ENCODE measurements around the gene SLC36A1.
A peak's percentile ranks its signal among the peaks of the same experiment; 100 is the strongest.
"Not testable (repeated sequence)": the region's sequence is repeated elsewhere in the genome, so short reads cannot be mapped to it uniquely, and the experiment has no call there.

The SLC36A1 gene

DNA sequence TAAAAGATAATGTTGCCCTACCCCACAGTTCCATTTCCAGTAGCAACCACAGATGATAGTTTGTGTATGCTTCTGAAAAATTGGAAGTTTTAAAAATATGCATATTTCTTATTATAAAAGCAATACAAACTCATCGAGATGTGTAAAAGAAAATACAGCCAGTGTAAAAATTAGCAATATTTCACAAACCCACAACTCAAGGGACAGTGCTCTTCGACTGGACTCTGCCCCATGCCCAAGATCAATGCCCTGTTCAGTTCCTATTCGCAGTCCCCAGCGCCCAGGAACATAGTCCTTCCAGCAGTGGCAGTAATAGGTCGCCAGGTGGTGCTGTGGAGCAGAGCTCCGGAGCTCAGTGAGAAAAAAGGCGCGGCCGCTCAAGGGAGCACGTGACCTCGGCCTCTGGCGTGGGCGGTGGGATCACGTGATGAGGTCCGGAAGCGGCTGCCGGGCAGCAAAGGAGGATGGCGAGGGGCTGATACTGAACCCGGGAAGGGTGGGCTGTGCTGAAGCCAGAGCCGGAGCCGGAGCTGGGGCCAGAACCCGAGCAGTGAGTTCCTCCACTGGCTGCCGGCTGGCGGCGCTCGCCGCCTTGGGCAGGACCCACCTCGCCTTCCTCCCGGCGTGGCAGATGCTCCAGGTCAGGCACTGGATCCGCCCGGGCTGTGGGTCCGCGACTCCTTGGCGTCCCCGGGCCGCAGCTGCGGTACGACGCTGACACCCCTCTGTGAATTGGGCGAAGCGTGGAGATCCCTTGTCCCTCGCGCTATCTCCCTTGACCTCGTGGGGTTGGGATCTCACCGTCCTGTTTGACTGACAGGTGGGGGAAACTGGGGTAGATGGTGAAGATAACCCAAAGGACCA lies at the start of gene SLC36A1:
TSS of gene SLC36A1 (plus strand) at position 430 of the 864 bp plus-strand sequence. CDS start 11,190 bp downstream, outside the sequence.
- peak; percentile 70 for DNase-seq (ENCODE audit: low read depth)

DNA sequence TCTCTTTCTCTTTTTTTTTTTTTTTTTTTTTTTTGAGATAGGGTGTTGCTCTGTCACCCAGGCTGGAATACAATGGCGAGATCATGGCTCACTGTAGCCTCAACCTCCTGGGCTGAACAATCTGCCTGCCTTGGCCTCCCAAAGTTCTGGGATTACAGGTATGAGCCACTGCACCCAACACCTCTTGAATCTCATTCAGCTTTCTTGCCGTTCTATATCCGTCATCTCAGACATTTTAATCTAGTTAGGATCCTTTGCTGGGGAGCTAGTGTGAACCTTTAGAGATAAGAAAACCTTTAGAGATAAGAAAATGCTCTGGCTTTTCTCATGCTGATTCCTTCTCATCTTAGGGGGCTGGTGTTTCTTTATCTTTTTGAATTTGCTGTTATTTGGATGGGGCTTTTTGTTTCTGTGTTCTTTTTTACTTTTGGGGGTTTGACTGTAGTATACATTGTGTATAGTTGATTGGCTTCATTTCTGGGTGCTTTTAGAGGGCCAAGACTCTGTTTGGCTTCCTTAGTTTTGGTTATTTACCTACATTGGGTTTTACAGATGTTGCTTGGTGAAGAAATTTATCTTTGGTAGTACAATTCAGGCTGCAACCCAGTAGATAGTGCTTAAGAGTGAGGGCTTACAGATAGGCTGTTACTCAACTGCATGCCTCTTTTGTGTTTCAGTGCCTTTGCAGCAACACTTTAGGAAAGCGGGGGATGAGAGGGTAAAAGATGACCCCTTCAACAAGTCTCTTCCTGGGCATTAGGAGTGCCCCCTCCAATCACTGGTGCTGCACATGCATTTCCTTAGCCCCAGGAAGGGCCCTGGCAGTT lies 41.9 kb upstream of the SLC36A1 start:
- DNase-seq (ENCODE audit: low read depth) = no peak

DNA sequence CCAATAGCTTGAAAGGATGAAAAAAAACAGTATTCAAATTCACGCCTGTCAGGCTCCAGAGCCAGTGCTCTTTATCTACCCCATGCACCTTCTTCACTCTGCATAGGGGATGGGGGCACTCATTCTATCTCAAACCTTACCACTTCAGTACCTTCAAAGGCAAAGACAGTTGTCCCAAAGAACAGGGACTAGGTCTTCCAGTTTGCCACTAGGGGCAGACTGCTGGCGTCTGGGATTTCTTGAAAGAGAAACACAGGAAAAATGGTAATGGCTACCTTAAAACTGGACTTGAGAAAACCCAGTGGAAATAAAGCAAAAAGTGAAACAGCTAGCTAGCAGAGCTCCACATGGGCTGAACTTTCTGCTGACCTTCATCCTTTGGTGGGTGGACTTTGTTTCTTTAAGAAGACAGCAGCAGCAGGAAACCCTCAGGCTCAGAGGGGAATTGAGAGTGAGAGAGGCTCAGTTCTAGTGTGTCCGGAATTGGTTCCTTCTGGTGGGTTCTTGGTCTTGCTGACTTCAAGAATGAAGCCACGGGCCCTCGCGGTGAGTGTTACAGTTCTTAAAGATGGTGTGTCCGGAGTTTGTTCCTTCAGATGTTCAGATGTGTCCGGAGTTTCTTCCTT lies 41.0 kb upstream of the SLC36A1 start:
- DNase-seq (ENCODE audit: low read depth) = no peak

DNA sequence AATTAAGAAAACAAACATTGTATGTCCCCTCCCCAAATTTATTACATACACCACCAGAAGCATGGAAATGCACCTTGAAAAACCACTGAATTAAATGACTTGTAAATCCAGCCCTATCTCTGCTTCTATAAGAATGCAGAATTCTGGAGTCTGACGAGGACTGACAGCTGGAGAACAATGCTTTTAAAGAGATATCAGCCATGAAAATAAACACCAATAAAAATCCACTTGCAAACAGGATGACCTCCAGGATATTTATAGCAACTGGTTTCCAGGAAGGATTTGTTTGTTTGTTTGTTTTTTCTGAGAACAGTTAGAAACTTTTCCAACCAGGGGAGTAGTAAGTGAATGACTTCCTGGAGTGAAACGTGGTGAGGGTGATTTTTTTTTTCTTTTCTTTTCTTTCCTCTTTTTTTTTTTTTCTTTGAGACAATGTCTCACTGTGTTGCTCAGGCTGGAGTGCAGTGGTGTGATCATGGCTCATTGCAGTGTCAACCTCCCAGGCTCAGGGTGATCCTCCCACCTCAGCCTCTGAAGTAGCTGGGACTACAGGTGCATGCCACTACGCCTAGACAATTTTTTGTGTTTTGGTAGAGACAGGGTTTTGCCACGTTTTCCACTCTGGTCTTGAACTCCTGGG lies 38.7 kb upstream of the SLC36A1 start:
- no peak for DNase-seq (ENCODE audit: low read depth)

DNA sequence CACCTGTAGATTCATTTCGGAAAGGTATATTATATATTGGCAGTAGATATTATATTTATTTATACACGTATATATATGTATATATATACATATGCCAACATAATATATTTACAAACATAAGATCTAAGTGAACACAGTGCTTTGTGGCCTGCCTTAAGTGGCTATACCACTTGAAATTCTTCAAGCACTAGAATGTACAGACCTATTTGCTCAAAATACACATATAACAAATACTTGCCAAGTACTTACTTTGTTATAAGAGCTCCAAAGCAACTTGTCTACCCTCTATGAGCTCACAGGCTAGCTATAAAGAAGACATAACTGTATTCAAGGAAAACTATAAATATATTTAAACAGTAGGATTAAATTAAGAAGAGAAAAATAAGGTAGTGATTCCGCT lies 33.6 kb upstream of the SLC36A1 start:
- DNase-seq (ENCODE audit: low read depth) = no peak

DNA sequence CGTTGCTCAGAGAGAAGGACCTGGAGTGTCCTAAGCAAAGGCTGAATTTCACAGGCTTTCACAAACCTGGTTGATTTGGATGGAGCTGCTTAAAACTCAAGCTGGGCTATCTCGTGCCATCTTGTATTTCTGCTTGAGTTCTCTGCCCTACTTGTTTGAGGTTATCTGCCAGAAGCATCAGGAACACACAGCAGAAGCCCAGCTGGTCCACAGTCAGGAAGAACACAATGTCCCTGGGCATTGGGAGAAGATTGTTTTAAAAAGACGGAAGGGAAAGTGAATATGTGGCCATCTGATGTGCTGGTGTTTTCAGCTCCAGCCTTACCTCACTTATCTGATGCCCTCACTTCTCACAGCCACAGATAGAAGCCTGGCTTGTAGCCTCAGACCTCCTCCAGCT lies 32.9 kb upstream of the SLC36A1 start:
- DNase-seq (ENCODE audit: low read depth) = no peak

DNA sequence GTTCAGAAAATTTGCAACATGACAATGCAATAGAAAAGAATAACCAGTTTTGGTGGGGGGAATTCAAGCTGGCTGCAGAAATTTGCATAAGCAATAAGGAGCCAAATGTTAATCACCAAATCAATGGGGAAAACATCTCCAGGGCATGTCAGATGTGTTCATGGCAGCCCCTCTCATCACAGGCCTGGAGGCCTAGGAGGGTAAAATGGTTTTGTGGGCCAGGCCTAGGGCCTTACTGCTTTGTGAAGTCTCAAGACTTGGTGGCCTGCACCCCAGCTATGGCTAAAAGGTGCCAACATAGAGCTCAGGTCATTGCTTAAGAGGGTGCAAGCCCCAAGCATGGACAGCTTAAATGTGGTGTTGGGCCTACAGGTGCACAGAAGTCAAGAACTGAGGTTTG lies 29.7 kb upstream of the SLC36A1 start:
- no peak for DNase-seq (ENCODE audit: low read depth)

DNA sequence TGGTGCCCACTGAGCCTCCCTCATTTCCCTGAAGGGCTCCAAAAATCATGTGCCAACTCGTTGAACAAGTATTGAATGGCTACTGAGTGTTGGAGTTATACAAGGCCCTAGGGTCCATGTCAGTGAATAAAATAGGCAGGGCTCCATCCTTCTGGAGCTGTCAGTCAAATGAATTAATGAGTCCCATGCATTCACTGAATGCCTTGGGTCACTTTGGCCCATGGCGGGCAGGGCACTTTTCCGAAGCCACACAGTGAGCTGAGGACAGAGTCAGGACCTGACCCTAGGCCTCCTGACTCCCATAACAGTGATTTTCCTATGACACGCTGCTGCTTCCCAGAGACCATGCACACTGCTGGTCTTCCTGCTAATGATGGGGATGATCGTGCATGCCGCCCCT lies 27.3 kb upstream of the SLC36A1 start:
- DNase-seq (ENCODE audit: low read depth) = no peak

DNA sequence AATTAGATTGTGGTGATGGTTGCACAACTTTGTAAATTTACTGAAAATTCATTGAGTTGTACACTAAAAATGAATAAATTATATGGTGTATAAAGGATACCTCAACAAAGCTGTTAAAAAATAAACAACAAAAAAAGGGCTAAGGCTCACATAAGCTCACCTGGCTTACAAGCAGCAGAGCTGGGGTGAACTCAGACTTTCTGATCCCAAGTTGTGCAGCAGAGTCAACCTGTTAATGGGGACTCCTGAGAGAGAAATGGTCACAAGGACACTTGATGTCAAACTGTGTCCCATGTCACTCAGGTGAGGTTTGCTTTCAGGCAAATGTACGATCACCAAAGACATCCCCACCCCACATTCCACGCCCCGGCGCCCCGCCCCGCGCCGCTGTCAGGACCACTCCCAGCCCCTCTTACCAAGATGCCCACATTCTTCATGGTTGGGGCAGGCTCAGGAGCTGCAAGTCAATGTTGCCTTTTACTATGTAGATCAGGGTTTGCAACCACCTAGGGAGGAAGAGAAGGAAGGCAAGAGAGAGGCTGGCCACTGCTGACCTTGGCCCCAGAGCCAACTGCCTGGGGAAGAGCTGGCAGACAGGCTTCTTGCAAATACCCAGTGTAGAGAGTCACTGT lies 22.4 kb upstream of the SLC36A1 start:
- DNase-seq (ENCODE audit: low read depth) = no peak

DNA sequence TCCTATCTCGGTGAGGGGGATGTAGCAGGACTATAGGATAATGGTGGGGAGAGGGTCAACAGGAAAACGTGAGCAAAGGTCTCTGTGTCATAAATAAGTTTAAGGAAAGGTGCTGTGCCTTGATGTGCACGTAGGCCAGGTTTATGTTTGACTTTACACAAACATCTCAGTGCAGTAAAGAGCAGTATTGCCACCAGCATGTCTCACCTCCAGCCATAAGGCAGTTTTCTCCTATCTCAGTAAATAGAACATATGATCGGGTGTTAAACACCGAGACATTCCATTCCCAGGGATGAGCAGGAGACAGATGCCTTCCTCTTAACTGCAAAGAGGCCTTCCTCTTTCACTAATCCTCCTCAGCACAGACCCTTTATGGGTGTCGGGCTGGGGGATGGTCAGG lies 21.1 kb upstream of the SLC36A1 start:
- not testable (repeated sequence) for DNase-seq (ENCODE audit: low read depth)

DNA sequence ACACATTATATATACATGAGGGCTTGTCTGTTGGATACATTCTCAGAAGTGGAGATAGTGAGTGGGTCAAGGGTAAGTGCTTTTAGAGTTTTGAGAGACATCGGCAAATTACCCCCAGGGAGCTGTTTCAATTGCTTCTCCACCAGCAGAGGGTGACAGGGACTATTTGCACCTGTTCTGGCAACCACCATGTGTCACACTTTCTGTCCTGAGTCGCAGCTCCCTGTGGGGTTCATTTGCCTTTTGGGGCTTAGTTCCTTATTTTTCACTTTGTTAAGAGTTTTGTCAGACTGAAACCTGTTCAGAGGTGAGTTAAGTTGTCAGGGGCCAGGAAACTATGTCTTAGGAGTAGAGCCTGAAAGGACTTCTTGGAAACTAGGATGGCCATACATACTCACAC lies 20.1 kb upstream of the SLC36A1 start:
- DNase-seq (ENCODE audit: low read depth) = no peak

DNA sequence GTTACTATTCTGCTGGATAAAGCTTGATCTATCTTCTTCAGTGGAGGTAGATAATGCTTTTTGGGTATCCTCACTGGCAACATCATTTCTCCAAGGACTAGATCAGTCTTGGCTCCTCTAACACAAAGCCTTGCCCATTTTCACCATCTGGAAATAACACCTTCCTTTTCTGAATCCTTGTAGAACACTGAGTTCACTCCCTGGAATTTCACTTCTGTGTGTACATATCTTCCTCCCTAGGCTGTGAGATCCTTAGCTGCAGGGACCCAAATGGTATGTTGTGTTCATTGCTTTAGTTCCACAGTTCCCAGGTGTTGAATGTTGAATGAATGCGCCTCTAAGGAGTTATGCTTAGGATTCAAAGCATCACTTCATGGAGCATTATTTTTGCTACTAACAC lies 16.7 kb upstream of the SLC36A1 start:
- no peak for DNase-seq (ENCODE audit: low read depth)

DNA sequence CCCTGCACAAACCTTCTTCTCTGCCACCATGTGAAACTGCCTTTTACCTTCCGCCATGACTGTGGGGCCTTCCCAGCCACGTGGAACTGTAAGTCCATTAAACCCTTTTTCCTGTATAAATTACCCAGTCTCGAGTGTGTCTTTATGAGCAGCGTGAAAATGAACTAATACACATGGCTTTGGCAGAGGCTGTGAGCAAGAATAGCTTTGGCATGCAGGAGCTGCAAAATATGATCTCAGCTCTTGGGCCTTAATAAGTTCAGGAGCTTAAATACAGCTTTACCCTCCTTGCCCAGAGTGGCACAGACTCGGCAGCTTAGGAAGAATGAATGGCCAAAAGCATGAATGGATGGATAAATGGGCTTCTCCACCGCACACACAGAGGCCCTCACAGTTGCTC lies 15.7 kb upstream of the SLC36A1 start:
- no peak for DNase-seq (ENCODE audit: low read depth)

DNA sequence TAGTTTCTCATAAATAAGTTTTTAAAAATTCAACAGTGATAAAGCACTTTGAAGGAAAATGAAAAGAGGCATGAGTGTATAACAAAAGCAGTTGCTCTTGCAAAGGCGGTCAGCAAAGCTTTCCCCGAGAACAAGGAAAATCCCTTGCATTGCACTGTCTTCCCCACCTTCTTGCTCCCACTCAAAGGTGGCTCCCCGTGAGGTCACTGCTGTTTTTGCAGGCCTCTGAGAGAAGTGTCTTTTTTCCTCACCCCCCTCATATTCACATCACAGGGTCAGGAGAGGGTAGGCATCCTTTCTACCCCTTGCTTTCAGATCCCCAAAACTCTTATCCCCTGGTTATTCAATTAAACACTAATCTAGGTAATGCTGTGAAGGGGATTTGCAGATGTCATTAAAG lies 15.2 kb upstream of the SLC36A1 start:
- DNase-seq (ENCODE audit: low read depth) = no peak

DNA sequence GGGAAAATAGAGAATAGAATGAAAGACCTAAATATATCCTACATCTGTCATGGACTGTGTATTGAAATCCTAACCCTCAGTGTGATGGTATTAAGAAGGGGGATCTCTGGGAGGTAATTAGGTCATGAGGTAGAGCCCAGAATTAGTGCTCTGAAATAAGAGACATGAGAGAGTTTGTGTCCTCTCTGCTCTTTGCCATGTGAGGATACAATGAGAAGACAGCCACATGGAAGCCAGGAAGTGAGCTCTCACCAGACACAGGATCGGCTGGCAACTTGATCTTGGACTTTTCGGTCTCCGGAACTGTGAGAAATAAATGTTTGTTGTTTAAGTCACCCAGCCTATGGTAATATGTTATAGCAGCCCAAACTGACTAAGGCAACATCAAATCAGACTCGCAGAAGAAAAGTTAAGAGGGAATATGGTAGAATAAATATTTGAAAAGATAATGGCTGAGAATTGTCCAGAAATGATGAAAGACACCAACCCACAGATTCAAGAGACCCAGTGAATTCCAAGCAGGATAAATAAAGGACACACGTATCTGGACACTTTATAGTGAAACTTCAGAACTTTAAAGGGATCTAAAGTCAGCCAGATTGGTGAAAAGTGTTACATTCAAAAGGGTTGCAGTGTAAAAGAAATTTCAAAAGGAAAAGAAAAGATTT lies 12.7 kb upstream of the SLC36A1 start:
- DNase-seq (ENCODE audit: low read depth) = no peak

DNA sequence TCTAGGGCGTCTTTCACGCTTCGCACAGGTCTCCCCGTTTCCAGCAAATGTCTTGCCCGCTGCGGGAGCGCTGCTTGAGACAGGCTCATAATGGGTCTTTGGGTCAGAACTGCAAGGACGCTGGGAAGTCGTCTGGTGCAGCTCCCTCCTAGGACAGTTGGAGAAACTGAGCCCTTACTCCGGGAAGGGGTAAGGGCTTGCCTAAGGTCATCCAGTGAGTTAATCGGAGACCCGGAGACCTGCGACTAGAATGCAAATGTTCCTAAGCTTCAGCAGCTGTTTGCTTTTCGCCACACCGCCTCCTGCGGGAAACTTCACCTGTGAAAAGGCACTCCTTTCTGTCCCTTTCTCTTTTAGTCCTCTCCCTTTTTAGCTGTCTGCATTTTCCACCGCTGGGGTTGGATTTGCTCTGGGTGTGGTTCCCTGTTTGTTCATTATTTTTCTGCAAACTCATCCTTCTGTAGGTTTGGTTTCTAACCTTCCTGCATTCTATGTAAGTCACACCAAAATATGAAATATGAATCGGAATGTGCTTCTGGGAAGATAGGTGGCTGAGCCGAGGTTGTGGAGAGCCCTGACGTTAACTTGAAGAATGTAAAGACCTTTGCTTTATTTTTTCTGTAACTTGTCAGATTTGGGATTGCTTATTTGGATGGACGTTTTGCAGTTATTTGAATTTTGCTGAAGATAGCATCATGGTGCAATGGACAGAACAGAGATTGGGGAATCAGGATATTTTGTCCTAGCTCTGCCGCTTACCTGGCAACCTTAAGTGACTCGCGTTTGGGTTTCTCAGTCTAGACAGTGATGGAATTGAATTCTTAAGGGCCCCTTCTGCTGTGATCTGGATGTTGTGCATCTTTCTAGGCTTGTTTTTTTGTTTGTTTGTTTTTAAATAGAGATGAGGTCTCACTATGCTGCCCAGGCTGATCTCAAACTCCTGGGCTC lies 909 bp downstream of the SLC36A1 start:
- DNase-seq (ENCODE audit: low read depth) = no peak

DNA sequence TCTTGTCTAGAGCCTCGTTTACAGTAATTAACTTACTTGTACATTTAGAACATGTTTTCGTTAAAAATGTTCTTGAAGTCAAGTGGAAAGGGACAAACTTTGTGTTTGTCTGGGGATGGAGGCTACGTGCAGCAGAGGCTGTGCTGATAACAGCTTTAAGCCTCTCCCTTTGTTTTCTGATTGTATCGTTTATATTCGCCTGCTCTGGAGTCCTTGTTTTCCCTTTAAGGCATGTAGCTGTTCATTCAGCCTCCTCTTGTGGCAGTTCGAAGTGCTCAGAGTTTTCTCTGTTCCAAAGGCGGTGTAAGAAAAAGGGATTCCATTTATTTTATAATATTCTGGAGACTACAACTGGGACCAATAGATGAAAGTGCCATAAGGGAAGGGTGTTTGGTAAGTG lies 1.9 kb downstream of the SLC36A1 start:
- DNase-seq (ENCODE audit: low read depth) = no peak

DNA sequence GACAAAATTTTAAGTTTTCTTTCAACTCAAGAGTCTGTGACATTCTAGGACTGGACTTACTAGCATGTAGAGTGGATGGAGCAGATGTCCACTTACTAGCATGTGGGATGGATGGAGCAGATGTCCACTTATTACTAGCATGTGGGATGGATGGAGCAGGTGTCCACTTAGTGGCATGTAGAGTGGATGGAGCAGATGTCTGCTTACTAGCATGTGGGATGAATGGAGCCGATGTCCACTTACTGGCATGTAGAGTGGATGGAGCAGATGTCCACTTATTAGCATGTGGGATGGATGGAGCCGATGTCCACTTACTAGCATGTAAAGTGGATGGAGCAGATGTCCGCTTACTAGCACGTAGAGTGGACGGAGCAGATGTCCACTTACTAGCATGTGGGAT lies 2.4 kb downstream of the SLC36A1 start:
- no peak for DNase-seq (ENCODE audit: low read depth)

DNA sequence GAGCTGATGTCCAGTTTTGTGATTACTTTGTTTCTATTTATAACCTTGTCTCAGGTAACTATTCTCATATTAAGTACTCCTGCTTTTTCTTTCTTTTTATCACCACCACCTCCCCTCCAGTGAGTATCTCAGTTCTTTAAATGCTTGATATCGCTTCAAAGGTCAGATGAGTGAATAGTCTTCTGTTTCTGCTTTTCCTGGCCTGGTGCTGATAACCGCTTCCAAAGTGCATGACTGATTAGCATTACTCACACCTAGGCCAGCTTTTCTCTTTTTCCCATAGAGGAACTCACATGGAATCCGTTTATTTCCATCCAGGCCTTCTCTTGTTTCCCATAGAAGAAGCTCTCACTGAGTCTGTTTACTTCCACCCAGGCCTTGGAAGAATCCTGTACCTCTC lies 3.2 kb downstream of the SLC36A1 start:
- DNase-seq (ENCODE audit: low read depth) = no peak

Measured in HS-5 (cell line).